Liver (tissue), 9 donors: ENCODE results near the gene CGNL1. TPM values are rescaled to one million over a fixed set of nuclear protein-coding genes. Genes with fewer than 3 reads are reported as not detected.

Experiments used
- DNase-seq: peaks from one replicate; pipeline ENCODE4 v3.0.0-alpha.2; 2017; ENCODE audit warnings: low spot score
- H3K27ac ChIP-seq, 2 donors: one replicate each; pipeline ENCODE4 v1.7.0; 2013; ENCODE audit warnings: inconsistent platforms in 2 of 2, low read length in 2 of 2, control low read depth in 1 of 2, low read depth in 1 of 2, mild to moderate bottlenecking in 1 of 2
- H3K27me3 ChIP-seq, 4 donors: one replicate each; pipeline versions ENCODE4 v1.6.1 to v1.7.0; 2013; ENCODE audit warnings: low read length in 3 of 4, inconsistent platforms in 1 of 4, mild to moderate bottlenecking in 1 of 4, moderate library complexity in 1 of 4; ENCODE audit not compliant: control insufficient read depth in 4 of 4, insufficient read depth in 4 of 4
- H3K36me3 ChIP-seq, 4 donors: one replicate each; pipeline versions ENCODE4 v1.6.1 to v1.7.0; 2013; ENCODE audit warnings: low read length in 3 of 4, mild to moderate bottlenecking in 3 of 4, low read depth in 1 of 4, moderate library complexity in 1 of 4; ENCODE audit not compliant: control insufficient read depth in 4 of 4, insufficient read depth in 3 of 4
- H3K4me1 ChIP-seq, 4 donors: one replicate each; pipeline versions ENCODE4 v1.6.1 to v1.7.0; 2013; ENCODE audit warnings: low read length in 3 of 4, mild to moderate bottlenecking in 3 of 4, moderate library complexity in 1 of 4; ENCODE audit not compliant: control insufficient read depth in 4 of 4, insufficient read depth in 4 of 4
- H3K4me3 ChIP-seq, 3 donors: one replicate each; pipeline versions ENCODE4 v1.6.1 to v1.7.0; 2013; ENCODE audit warnings: low read length in 3 of 3, control low read depth in 1 of 3, low read depth in 1 of 3, mild to moderate bottlenecking in 1 of 3
- H3K9ac ChIP-seq, 2 donors: one replicate each; pipeline ENCODE4 v1.7.0; 2013; ENCODE audit warnings: low read length in 2 of 2, mild to moderate bottlenecking in 2 of 2, moderate library complexity in 2 of 2, control low read depth in 1 of 2, low read depth in 1 of 2
- H3K9me3 ChIP-seq, 4 donors: one replicate each; pipeline versions ENCODE4 v1.6.1 to v1.7.0; 2013; ENCODE audit warnings: low read length in 3 of 4; ENCODE audit not compliant: control insufficient read depth in 4 of 4
- ATF3 ChIP-seq: IDR thresholded peaks from 2 replicates; pipeline ENCODE4 v1.6.1; 2016; ENCODE audit warnings: antibody characterized with exemption
- CTCF ChIP-seq: fragments of 150-350 bp; IDR thresholded peaks from 2 replicates; pipeline ENCODE4 v1.5.1; 2017; ENCODE audit warnings: improper control_type of control experiment, low read depth, low read length; ENCODE audit not compliant: missing input control
- EGR1 ChIP-seq, 2 donors: IDR thresholded peaks; 2 replicates each; pipeline ENCODE4 v1.6.1; 2016 to 2018; ENCODE audit warnings: antibody characterized with exemption in 2 of 2, low read depth in 2 of 2
- FOXA1 ChIP-seq: IDR thresholded peaks from 2 replicates; pipeline ENCODE4 v1.6.1; 2016; ENCODE audit warnings: antibody characterized with exemption
- FOXA2 ChIP-seq: IDR thresholded peaks from 2 replicates; pipeline ENCODE4 v1.6.1; 2016; ENCODE audit warnings: antibody characterized with exemption
- GABPA ChIP-seq, 2 donors: IDR thresholded peaks in 1 of 2; conservative IDR thresholded peaks in 1 of 2; 2 replicates each; pipeline ENCODE4 v1.6.1; 2016; ENCODE audit warnings: antibody characterized with exemption in 2 of 2, mild to moderate bottlenecking in 1 of 2, moderate library complexity in 1 of 2
- HNF4A ChIP-seq, 2 donors: conservative IDR thresholded peaks; 2 replicates each; pipeline ENCODE4 v1.6.1; 2016; ENCODE audit warnings: antibody characterized with exemption in 2 of 2, mild to moderate bottlenecking in 2 of 2
- HNF4G ChIP-seq: IDR thresholded peaks from 2 replicates; pipeline ENCODE4 v1.6.1; 2016; ENCODE audit warnings: antibody characterized with exemption
- JUND ChIP-seq, 2 donors: IDR thresholded peaks; 2 replicates each; pipeline ENCODE4 v1.6.1; 2016; ENCODE audit warnings: antibody characterized with exemption in 2 of 2
- MAX ChIP-seq: IDR thresholded peaks from 2 replicates; pipeline ENCODE4 v1.6.1; 2016; ENCODE audit warnings: antibody characterized with exemption
- NR2F2 ChIP-seq: IDR thresholded peaks from 2 replicates; pipeline ENCODE4 v1.6.1; 2016; ENCODE audit warnings: antibody characterized with exemption
- RAD21 ChIP-seq, 2 donors: IDR thresholded peaks; 2 replicates each; pipeline ENCODE4 v1.6.1; 2016; ENCODE audit warnings: antibody characterized with exemption in 2 of 2, mild to moderate bottlenecking in 2 of 2
- REST ChIP-seq: IDR thresholded peaks from 2 replicates; pipeline ENCODE4 v1.6.1; 2016; ENCODE audit warnings: antibody characterized with exemption, mild to moderate bottlenecking
- RXRA ChIP-seq, 2 donors: IDR thresholded peaks; 2 replicates each; pipeline ENCODE4 v1.6.1; 2017 to 2018; ENCODE audit warnings: antibody characterized with exemption in 2 of 2, mild to moderate bottlenecking in 1 of 2
- SP1 ChIP-seq: IDR thresholded peaks from 2 replicates; pipeline ENCODE4 v1.6.1; 2018; ENCODE audit warnings: antibody characterized with exemption, mild to moderate bottlenecking
- TAF1 ChIP-seq: conservative IDR thresholded peaks from 2 replicates; pipeline ENCODE4 v1.6.1; 2016; ENCODE audit warnings: antibody characterized with exemption, mild to moderate bottlenecking
- YY1 ChIP-seq: IDR thresholded peaks from 2 replicates; pipeline ENCODE4 v1.6.1; 2016; ENCODE audit warnings: antibody characterized with exemption, mild to moderate bottlenecking
- ZBTB33 ChIP-seq: IDR thresholded peaks from 2 replicates; pipeline ENCODE4 v1.6.1; 2016; ENCODE audit warnings: antibody characterized with exemption
- WGBS: extraction: QIAGEN DNeasy Blood & Tissue Kit; methylation state at CpG from one replicate; pipeline ENCODE4 v1.1.7; 2013; 5-methylcytosine and 5-hydroxymethylcytosine counted together
- polyA plus RNA-seq, 2 donors: library from polyadenylated mRNA; stranded (reverse) in 1 of 2; unstranded in 1 of 2; fragments of 200-250 nt in 1 of 2; fragments of >200 nt in 1 of 2; fragmentation: Nextera tagmentation in 1 of 2; extraction: Ambion mirVana in 1 of 2; gene quantifications; one replicate each; pipeline versions ENCODE4 v1.2.1 to v1.2.3, GENCODE V29; 2013 to 2015
- total RNA-seq, 2 donors: library from RNA; depleted of rRNA; stranded (reverse); fragments of >200 nt; gene quantifications; one replicate each; pipeline ENCODE4 v1.2.3, GENCODE V29; 2014
- donor health status: healthy.
- donor health status: healthy.
- donor health status: healthy.
- donor health status: healthy.
- donor health status: healthy.

The CGNL1 gene
- total and polyA plus RNA-seq, 4 donors = 12.0 to 31.9 (median 16.1) TPM

- no peaks in the 10 kb centered on the region for H3K9me3 ChIP-seq
- 22% methylated on average over 4 of the region's 4 CpGs for whole genome bisulfite sequencing
- H3K4me1 ChIP-seq = peaks cover 1 to 39% (median 31%) of the 10 kb centered on the region in 4 donors
- H3K4me3 ChIP-seq = peak overlapping the region; percentile 28 to 87 (median 79)
- no peak for DNase-seq
- no peaks in the 10 kb centered on the region for H3K27me3 ChIP-seq
- peak overlapping the region; percentile 72 to 75 for H3K9ac ChIP-seq
- no peak for TF ChIP-seq TAF1
- TF ChIP-seq CTCF = peak; percentile 4
- peak overlapping the region; percentile 87 to 97 for H3K27ac ChIP-seq
- H3K36me3 ChIP-seq = no peaks in the 10 kb centered on the region
Measured at GRCh38 chr15:57377478-57377847, 1.2 kb downstream of the CGNL1 start.

GRCh38 chr15:57379487-57379886 is 3.2 kb downstream of the CGNL1 start:
- WGBS = 32% methylated on average over 3 of the region's 3 CpGs
- H3K27me3 ChIP-seq = no peaks in the 10 kb centered on the region
- H3K36me3 ChIP-seq = no peaks in the 10 kb centered on the region
- peaks cover 1 to 55% (median 41%) of the 10 kb centered on the region in 4 donors for H3K4me1 ChIP-seq
- peak overlapping the region in 1 of 3 donors; percentile 11 for H3K4me3 ChIP-seq
- DNase-seq = no peak
- H3K9me3 ChIP-seq = no peaks in the 10 kb centered on the region
- peak overlapping the region; percentile 76 to 83 for H3K27ac ChIP-seq
- H3K9ac ChIP-seq = peak overlapping the region; percentile 39 to 52
- TF ChIP-seq MAX (peak; percentile 45), YY1 (peak; percentile 75), REST (peak; percentile 48), FOXA2 (peak; percentile 31), GABPA (IDR thresholded peaks at IDR 0.05 in 1 of 2, conservative IDR thresholded peaks at IDR 0.05 in 1 of 2) (no peak), RAD21 (IDR thresholded peaks at IDR 0.05) (peak; percentile 44 to 47), NR2F2 (peak; percentile 17), HNF4A (conservative IDR thresholded peaks at IDR 0.05) (peak; percentile 87 to 91), SP1 (peak; percentile 71), TAF1 (peak; percentile 27), JUND (IDR thresholded peaks at IDR 0.05) (peak in 1 of 2 donors; percentile 77), RXRA (IDR thresholded peaks at IDR 0.05) (peak; percentile 87 to 91), FOXA1 (no peak), CTCF (no peak), ATF3 (no peak), HNF4G (peak; percentile 73), EGR1 (IDR thresholded peaks at IDR 0.05; ENCODE audit: low read depth in 2 of 2) (no peak), ZBTB33 (peak; percentile 57)
